Measurements from ENCODE around the gene DPP9.
A peak's percentile ranks its signal among the peaks of the same experiment; 100 is the strongest.
"Not testable (repeated sequence)": the region's sequence is repeated elsewhere in the genome, so short reads cannot be mapped to it uniquely, and the experiment has no call there.

The DPP9 gene

GRCh38 chr19:4684312-4685095 lies 39.1 kb downstream of the DPP9 start:
- no peak for DNase-seq

- DNase-seq: no peak
These were observed 41.0 kb downstream of the DPP9 start for GRCh38 chr19:4682417-4683200.

GRCh38 chr19:4680021-4680420 lies 43.6 kb downstream of the DPP9 start:
- not testable (repeated sequence) for DNase-seq

- no peak for DNase-seq
These were observed 44.5 kb downstream of the DPP9 start for GRCh38 chr19:4678881-4679790.

- no peak for DNase-seq
These were observed 46.5 kb downstream of the DPP9 start for GRCh38 chr19:4676955-4677731.

- no peak for DNase-seq
These were observed 48.3 kb downstream of the DPP9 start for GRCh38 chr19:4675346-4675745.

GRCh38 chr19:4673726-4674125 lies 49.9 kb downstream of the DPP9 start:
- DNase-seq: no peak

GRCh38 chr19:4673216-4673615 lies 50.4 kb downstream of the DPP9 start:
- no peak for DNase-seq

GRCh38 chr19:4671185-4671851 lies 52.3 kb downstream of the DPP9 start:
- DNase-seq: no peak

GRCh38 chr19:4669723-4670480 lies 53.7 kb downstream of the DPP9 start, which contains the start of gene MYDGF:
TSS of gene MYDGF (minus strand) at chr19:4670342. CDS start at chr19:4670334, 8 bp downstream.
- DNase-seq: peak; percentile 95

GRCh38 chr19:4664642-4665041 lies 59.0 kb downstream of the DPP9 start:
- DNase-seq: no peak

GRCh38 chr19:4662812-4663211 lies 60.8 kb downstream of the DPP9 start:
- DNase-seq: no peak

- DNase-seq: no peak
These were observed 61.5 kb downstream of the DPP9 start for GRCh38 chr19:4662020-4662695.

- DNase-seq: no peak
These were observed 62.6 kb downstream of the DPP9 start for GRCh38 chr19:4660993-4661392.

GRCh38 chr19:4660181-4660791 lies 63.4 kb downstream of the DPP9 start:
- no peak for DNase-seq

GRCh38 chr19:4657835-4658234 lies 65.8 kb downstream of the DPP9 start:
- DNase-seq: no peak

- DNase-seq: no peak
These were observed 66.4 kb downstream of the DPP9 start for GRCh38 chr19:4657262-4657661.

- no peak for DNase-seq
These were observed 67.5 kb downstream of the DPP9 start for GRCh38 chr19:4656102-4656501.

GRCh38 chr19:4654437-4655361 lies 68.9 kb downstream of the DPP9 start:
- DNase-seq: no peak
